Stimulated activated CD4-positive, alpha-beta T cell treated with anti-CD3 and anti-CD28 coated beads, Interleukin-15, amount 100 ng/mL, for 48 hours (primary cell): ENCODE data around the gene PTPRN2.

Source experiments
- DNase-seq, 2 donors: peaks; one replicate each; pipeline ENCODE4 v3.0.0-alpha.2; 2020; ENCODE audit warnings: low read depth in 2 of 2

The PTPRN2 gene

DNA sequence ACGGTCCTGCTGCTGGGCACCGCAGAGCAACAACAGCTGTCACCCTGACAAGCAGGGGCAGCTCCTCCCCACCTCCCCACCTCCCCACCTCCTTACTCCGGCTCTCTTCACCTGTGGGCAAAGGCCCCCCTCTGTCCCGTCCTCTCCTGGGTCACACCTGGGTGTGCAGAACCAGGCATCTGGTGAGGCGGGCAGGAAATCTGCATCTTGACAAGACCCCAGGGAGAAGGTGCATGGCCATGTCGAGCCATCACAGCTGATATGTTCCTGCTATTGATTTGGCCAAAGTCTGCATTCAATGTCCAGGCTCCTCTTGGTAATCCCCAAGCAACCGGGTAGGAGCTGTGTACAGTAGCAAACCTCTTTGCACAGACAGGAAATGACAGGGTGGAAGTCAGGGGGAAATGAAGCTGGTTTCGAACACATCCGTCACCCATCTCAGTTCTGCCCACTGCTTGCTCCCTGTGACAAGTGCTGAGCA lies 696.7 kb downstream of the PTPRN2 start:
- DNase-seq = no peak

DNA sequence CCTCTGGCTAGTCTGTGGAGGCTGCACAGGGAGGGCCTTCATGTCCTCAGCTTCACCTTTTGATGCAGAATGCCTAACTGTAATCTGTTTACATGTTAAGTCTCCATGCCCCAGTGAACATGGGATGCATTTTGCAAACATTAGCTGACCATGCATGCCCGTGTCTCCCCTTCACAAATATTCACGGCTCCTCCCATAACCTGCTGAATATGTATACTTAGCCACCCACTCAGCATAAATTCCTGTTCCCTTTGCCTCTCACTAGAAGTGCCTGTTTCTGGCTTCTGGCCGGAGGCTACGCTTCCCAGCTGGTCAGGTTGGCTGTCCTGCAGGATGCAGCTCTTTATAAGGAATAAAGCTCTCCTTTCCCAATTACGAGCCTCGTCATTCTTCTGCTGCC lies 698.1 kb downstream of the PTPRN2 start:
- no peak for DNase-seq

DNA sequence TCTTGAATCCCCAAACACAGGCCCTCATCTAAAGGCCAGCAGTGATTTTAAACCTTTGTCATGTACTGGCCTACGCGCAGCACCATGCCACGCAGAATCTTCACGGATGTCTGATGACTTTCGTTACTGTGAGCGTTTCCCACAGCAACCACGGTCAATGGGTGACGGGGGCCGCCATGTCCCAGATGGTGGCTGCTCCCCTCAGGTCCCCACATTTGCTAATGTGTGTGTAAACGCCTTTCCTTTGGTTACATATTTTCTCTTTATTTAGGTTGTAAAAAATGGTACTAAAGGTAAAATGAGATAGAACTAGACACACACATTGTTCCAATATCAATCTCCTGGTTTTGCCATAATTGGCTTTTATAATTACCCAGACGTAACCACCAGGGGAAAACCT lies 699.0 kb downstream of the PTPRN2 start:
- DNase-seq = no peak

DNA sequence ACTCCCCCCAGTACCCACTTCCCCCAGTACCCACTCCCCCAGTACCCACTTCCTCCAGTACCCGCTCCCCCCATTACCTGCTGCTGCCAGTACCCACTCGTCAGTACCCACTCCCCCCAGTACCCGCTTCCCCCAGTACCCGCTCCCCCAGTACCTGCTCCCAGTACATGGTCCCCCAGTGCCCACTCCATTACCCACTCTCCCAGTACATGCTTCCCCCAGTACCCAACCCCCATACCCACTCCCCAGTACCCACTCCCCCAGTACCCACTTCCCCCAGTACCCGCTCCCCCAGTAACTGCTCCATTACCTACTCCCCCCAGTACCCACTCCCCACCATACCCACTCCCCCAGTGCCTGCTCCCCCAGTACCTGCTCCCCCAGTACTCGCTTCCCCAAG lies 700.2 kb downstream of the PTPRN2 start:
- no peak for DNase-seq

DNA sequence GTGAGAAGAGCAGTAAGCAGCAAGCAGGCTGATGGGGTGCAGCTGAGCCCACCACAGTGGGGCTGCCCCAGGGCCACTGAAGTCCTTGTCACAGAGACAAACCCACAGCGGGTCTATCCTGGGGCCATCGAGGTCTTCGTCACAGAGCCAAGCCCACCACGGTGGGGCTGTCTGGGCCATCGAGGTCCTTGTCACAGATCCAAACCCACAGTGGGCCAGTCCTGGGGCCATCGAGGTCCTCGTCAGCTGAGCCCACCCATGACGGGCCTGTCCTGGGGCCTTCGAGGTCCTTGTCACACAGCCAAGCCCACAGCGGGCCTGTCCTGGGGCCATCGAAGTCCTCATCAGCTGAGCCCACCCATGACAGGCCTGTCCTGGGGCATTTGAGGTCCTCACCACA lies 700.9 kb downstream of the PTPRN2 start:
- DNase-seq = no peak

DNA sequence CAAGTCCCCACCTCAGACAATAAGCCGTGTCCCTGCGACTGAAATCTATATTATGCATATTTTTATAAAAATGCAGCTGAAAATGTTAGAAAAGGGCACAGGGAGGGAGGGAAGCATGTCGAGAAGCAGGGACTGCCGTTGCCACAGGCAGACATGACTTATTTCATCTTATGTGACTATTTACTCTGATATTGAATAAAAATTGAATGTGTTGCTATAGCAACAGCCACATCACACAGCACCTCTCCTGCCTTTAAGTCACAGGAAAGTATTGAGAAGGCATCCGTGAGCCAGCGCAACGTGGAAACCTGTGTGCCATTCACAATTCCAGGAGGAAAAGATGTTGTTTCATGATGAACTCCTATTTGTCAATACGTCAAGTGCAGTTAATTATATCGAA lies 701.4 kb downstream of the PTPRN2 start:
- DNase-seq = no peak

DNA sequence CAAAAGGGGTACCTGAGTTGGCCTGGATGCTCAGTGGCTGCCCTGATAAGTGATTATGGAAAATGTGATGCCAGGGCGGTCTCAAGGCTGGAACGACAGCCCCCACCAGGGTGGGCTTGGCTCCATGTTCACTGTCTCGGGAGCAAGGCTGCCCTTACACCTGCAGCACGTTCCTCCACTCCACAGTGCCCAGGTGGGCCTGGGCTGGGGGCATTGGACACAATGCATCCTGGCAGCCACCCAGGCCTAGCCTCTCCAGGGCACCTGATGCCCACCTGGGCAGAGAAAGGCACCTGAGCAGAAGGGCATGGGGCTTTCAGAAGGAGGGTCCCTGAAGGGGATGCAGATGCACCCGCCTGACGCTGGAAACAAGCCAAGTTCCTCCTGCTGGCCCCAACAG lies 702.5 kb downstream of the PTPRN2 start:
- DNase-seq = no peak

DNA sequence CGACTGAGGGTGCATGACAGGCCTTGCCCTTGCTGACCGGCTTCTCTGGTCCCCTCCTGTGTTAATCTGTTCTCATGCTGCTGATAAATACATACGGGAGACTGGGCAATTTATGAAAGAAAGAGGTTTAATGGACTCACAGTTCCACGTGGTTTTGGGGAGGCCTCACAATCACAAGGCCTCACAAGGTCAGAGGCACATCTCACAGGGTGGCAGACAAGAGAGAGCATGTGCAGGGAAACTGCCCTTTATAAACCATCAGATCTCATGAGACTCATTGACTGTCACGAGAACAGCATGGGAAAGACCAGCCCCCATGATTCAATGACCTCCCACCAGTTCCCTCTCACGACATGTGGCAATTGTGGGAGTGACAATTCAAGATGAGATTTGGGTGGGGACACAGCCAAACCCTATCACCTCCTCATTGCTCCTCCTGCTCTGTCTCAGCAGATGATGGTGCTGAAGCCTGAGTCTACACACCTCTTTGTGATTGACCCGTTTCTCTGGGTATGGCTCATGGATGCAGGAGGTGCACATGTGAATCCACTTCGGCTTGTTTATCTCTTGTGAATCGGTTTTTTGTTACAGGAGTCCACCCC lies 703.1 kb downstream of the PTPRN2 start:
- no peak for DNase-seq

DNA sequence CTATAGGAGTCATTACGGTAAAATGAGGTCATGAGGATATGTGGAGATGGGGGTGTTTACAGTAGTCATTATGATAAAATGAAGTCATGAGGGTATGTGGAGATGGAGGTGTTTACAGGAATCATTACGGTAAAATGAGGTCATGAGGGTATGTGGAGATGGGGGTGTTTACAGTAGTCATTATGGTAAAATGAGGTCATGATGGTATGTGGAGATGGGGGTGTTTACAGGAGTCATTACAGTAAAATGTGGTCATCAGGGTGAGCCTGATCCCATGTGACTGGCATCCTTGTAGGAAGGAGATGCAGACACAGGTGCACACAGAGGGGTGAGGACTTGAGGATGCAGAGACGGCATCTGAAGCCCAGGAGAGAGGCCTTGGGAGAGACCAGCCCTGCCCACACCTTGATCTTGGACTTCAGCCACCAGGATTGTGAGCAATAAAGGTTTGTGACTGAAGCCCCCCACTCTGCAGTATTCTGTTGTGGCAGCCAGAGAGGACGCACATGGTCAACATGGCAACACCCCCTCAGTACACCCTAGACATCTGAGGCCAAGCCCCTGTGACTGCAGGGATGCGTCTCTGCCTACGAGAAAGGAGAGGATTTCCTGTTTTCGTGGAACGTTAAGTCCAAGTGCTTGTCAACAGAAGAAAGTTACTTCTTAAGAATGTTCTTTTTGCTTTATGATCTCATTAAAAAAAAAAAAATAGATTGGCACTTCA lies 706.4 kb downstream of the PTPRN2 start:
- no peak for DNase-seq

DNA sequence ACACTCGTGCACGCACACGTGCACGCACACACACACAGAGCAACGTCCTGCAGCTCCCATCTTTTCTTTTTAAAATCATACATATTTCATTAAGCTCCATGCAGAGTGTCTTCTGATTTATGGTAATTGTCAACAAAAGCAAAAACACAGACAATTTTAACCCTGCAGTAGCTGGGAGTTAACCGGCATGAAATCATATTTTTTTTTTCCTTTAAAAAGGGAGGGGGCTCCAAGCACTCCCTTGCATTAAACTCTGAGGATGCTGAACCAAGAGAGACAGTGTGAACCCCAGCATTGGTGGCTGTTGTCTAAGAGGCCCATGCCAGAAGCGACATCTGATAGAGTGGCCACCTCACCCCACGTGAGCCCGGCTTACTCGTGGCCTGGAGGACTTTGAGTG lies 708.2 kb downstream of the PTPRN2 start:
- no peak for DNase-seq

DNA sequence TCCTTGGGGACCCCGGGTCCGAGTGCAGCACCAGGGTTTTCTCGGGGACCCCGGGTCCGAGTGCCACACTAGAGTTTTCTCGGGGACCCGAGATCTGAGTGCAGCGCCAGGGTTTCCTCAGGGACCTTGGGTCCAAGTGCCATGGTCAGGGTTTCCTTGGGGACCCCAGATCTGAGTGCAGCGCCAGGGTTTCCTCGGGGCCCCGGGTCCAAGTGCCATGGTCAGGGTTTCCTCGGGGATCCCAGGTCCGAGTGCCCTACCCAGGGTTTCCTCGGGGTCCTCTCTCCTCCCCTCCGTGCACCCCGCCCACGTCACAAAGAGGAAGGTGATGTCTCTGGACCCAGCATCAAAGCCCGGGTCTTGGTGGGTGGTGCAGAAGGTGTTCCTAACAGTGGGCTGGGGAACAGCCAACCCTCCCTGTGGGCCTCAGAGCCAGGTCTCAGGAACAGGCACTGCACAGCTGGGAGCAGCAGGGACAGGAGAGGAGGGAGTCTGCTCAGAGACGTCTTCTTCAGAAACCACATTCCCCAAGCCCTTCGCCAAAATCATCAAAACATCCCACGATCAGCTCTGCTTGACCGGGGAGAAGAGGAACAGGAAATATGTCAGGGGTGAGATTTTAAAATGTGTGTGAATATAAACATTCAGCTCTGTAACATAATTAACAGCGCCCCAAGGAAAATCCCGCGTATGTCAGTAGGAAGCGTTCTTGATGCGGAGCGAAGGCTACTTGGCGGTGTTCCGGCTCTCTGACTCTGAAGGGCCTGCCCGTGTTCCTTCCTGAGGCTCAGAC lies 710.1 kb downstream of the PTPRN2 start:
- no peak for DNase-seq

DNA sequence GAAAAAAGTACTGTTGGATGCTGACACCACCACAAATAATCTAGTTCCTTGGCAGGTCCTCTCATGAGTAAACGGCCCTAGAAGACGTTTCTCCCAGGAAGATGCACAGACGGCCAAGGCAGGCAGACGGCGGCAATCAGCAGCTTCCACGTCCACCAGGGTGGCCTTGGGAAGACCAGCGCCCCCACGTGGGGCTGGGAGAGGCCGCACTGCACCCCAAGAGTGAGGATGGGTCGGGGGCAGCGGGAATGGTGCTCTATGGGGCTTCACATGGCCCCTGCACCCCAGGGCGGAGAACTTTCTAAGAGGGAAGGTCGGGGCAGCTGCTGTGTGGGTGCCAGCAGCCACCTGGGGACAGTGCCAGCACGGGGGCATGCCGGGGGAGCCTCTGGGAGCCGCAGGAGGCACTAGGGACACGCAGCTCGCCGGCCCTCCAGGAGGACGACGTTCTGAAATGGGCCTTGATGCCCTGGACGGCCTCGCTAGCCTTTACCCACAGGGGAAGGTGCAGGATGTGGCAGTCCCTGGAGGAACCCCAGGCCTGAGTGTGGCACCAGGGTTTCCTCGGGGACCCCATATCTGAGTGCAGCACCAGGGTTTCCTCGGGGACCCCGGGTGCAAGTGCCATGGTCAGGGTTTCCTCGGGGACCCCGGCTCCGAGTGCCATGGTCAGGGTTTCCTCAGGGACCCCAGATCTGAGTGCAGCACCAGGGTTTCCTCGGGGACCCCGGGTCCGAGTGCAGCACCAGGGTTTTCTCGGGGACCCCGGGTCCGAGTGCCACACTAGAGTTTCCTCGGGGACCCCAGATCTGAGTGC lies 710.9 kb downstream of the PTPRN2 start:
- no peak for DNase-seq

DNA sequence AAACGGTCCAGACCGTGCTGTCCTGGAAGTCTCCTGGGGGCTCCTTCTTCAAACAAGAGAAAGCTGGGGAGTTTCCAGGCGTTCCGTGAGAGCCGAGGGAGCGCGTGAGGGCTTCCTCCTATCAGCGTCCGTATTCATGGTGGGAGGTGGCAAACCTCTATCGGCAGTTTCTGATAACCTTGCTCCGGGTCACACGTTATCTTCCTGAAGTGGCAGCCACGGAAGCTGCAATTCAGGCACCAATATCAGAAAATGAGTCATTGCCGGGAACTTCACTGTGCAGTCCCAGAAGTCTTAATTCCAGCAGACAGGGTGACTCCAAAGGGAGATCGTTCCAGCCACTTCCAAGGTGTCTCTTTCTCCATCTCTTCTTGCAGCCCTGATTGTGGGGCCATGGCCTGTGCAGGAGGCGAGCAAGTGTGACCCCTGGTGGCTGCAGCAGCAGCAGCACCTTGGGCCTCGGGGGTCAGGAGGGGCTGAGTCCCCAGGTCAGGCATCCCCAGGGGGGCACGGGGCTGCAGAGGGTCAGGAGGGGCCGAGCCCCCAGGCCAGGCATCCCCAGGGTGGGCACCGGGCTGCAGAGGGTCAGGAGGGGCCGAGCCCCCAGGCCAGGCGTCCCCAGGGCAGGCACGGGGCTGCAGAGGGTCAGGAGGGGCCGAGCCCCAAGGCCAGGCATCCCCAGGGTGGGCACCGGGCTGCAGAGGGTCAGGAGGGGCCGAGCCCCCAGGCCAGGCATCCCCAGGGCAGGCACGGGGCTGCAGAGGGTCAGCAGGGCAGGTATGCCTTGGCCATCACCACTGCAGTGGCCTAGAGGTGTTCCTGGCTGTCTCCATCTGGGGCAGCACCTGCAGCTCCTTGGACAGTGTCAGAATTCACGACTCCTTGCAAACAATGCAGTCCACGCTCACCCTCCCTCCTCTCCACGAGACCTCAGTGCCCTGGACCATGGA lies 712.1 kb downstream of the PTPRN2 start:
- DNase-seq = peak; percentile 28 to 41

DNA sequence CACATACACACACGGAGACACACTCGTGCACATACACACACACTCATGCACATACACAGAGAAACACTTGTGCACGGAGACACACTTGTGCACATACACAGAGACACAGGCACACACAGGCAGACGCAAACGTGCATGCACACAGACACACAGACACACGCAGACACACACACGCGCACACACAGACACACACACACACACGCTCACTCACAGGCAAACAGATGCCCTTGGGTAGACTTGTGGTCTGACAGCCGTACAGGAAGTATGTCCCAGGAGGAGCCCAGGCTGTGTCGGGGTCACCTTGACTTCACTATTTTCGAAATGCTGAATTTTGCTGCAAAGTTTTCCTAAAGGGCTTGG lies 712.8 kb downstream of the PTPRN2 start:
- no peak for DNase-seq

DNA sequence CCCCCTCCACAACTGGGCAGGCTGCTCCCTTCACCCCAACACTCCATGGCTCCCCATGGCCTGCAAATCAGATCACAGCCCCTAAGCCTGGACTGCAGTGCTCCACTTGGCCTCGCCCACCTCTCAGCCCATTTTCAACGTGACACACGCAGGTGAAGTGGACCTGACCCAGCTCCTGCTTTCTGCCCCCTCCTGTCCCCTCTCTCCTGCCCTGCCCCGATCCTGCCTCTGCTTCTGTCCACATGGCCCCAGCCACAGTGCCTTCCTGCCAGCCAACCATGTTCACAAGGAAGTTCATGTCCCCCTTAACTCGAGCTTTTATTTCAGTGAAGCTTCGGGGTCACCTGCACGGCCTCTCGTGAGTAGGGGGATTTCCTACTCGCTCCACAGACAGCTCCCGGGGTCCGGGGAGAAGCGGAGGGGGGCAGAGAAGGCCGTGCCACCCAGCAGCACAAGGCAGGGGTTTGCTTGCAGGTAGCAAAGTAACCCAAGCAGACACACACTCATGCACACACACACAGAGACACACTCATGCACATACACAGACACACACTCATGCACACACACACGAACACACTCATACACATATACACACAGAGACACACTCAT lies 713.3 kb downstream of the PTPRN2 start:
- DNase-seq = no peak

DNA sequence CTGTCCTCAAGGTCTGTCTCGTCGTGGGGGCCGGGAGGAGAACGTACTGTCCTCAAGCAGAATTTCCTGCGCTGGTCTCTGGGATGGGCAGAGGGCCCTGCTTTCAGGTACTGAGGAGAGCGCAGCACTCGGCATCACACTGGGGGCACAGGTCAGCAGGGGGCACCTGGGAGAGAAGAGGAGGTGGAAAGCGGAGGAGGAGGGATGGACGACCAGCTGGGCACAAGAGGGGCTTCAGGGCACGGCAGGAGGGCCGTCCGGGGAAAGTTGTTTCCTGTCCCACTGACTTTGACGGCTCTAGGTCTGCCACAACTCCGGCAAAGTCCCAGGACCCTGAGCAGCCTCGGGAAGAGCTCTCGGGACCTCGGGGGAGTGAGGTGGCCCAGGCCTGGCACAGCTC lies 714.0 kb downstream of the PTPRN2 start:
- DNase-seq = no peak

DNA sequence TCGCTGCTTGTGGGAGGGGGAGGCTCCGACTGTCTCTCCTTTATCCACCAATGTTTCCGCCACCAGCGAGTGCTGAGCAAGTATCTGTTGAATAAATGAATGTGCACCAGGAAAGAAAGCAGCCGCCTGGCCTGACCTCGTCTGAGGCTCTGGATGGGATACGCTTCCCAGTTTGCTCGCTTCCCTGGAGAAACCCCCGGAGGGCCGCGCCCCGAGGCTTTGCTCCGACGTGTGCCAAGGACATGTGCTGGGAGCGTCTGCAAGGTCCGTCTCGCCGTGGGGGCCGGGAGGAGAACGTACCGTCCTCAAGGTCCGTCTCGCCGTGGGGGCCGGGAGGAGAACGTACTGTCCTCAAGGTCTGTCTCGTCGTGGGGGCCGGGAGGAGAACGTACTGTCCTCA lies 714.4 kb downstream of the PTPRN2 start:
- DNase-seq = no peak

DNA sequence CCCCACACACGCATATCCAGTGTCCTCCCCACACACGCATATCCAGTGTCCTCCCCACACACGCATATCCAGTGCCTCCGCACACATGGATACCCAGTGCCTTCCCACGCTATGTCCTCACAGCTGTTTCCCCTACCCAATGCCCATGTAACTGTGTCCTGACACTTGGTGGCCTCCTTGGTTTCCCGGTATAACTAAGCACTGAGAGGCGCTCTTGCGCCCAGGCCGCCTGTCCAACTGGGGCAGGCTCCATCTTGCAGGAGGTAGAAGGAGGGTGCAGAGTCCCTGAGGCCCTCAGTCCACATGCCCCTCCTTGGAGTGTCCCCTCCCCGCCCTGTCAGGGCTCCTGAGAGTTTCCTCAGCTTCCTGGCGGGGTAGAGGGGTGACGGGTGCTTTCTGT lies 715.2 kb downstream of the PTPRN2 start:
- DNase-seq = no peak

DNA sequence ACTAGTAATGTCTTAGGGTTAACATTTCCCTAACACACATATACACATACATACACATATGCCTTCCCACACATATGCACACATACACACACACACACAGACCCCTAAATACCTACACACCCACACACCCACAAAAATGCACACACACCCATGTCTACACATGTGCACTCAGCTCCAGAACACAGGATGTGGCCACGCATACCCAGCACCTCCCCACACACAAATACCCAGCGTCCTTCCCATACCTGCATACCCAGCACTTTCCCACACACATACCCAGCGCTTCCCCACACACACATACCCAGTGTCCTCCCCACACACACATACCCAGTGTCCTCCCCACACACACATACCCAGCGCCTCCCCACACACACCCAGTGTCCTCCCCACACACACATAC lies 715.9 kb downstream of the PTPRN2 start:
- no peak for DNase-seq

DNA sequence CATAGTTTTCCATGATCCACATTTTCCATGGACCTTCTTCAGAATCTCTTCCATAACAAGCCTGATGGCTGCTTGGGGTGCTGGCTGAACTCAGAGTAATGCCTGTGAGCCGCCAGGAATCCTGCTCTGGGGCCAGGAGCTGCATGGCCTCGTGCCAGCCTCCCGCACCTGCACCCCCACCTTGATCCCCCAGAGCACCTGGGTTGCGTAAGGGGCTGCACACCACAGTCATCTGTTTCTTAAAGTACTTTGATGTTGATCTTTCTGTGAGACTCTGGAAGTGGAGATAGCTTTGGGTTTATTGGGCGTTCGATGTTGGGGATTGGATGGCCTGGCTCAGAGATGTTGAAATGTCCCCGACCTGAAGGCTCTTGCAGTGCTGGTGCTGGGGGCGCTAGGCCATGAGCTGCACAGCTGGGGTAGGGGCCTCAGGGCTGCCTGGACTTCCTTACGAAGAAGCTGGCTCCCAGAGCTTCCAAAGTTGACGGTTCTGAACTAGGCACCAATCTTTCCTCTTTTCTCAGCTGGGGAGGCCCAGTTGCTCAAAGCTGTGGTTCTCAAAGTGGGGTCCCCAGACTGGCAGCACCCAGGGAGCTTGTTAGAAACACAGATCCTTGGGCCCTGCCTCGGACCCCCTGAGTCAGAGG lies 716.9 kb downstream of the PTPRN2 start:
- no peak for DNase-seq
